ENCODE results near the gene CRYBB1. TPM values are rescaled to one million over a fixed set of nuclear protein-coding genes. Genes with fewer than 3 reads are reported as not detected.

The CRYBB1 gene
- total RNA-seq, 2 donors from 2014 or later, result 0.33 to 1.7 TPM

- H3K4me1 Mint-ChIP-seq, result peaks cover 26% of the 10 kb centered on the region
- H3K27me3 Mint-ChIP-seq (ENCODE audit: insufficient read depth), result peaks cover 39% of the 10 kb centered on the region
- no peaks in the 10 kb centered on the region for H3K9me3 Mint-ChIP-seq
- peak overlapping the region; percentile 67 for H3K27ac Mint-ChIP-seq
- TF ChIP-seq, protein P1, sequence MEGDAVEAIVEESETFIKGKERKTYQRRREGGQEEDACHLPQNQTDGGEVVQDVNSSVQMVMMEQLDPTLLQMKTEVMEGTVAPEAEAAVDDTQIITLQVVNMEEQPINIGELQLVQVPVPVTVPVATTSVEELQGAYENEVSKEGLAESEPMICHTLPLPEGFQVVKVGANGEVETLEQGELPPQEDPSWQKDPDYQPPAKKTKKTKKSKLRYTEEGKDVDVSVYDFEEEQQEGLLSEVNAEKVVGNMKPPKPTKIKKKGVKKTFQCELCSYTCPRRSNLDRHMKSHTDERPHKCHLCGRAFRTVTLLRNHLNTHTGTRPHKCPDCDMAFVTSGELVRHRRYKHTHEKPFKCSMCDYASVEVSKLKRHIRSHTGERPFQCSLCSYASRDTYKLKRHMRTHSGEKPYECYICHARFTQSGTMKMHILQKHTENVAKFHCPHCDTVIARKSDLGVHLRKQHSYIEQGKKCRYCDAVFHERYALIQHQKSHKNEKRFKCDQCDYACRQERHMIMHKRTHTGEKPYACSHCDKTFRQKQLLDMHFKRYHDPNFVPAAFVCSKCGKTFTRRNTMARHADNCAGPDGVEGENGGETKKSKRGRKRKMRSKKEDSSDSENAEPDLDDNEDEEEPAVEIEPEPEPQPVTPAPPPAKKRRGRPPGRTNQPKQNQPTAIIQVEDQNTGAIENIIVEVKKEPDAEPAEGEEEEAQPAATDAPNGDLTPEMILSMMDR (conservative IDR thresholded peaks at IDR 0.05), result no peak
- WGBS, 2 experiments (ENCODE audit: insufficient coverage in 1 of 2, insufficient read length in 1 of 2), result 91 to 94% methylated on average over 5 to 6 of the region's 6 CpGs
- no peaks in the 10 kb centered on the region for H3K9me3 ChIP-seq (ENCODE audit: control insufficient read depth, low read length)
- H3K27me3 ChIP-seq (ENCODE audit: control insufficient read depth, insufficient read depth, low read length, poor library complexity, severe bottlenecking), result peaks cover 34% of the 10 kb centered on the region
- no peak overlapping the region for H3K4me3 Mint-ChIP-seq
- no peak for DNase-seq
- H3K27ac ChIP-seq (ENCODE audit: low read depth, low read length), result peak overlapping the region; percentile 76
- H3K4me3 ChIP-seq (ENCODE audit: low read length), result no peak overlapping the region
- peak overlapping the region; percentile 34 for H3K9ac ChIP-seq (ENCODE audit: extremely low read depth, low read length, poor library complexity, severe bottlenecking)
- H3K36me3 ChIP-seq (ENCODE audit: control insufficient read depth, insufficient read depth, low read length), result no peaks in the 10 kb centered on the region
- peaks cover 11% of the 10 kb centered on the region for H3K4me1 ChIP-seq (ENCODE audit: control insufficient read depth, insufficient read depth, low read length)
- no peaks in the 10 kb centered on the region for H3K36me3 Mint-ChIP-seq (ENCODE audit: low read depth)
These were observed 42.5 kb upstream of the CRYBB1 start for GRCh38 chr22:26660356-26660755.

GRCh38 chr22:26658671-26659478, 41.0 kb upstream of the CRYBB1 start:
- DNase-seq, result peak; percentile 95
- H3K27me3 ChIP-seq (ENCODE audit: control insufficient read depth, insufficient read depth, low read length, poor library complexity, severe bottlenecking), result peaks cover 40% of the 10 kb centered on the region
- peak overlapping the region; percentile 90 for H3K27ac ChIP-seq (ENCODE audit: low read depth, low read length)
- peak overlapping the region; percentile 49 for H3K9ac ChIP-seq (ENCODE audit: extremely low read depth, low read length, poor library complexity, severe bottlenecking)
- TF ChIP-seq, protein P1 (conservative IDR thresholded peaks at IDR 0.05), result no peak
- no peaks in the 10 kb centered on the region for H3K36me3 Mint-ChIP-seq (ENCODE audit: low read depth)
- H3K9me3 ChIP-seq (ENCODE audit: control insufficient read depth, low read length), result no peaks in the 10 kb centered on the region
- H3K27me3 Mint-ChIP-seq (ENCODE audit: insufficient read depth), result peaks cover 47% of the 10 kb centered on the region
- H3K27ac Mint-ChIP-seq, result peak overlapping the region; percentile 90
- WGBS, 2 experiments (ENCODE audit: insufficient coverage in 1 of 2, insufficient read length in 1 of 2), result 8 to 13% methylated on average over 18 to 27 of the region's 27 CpGs
- H3K4me3 ChIP-seq (ENCODE audit: low read length), result peak overlapping the region; percentile 74
- peaks cover 11% of the 10 kb centered on the region for H3K4me1 ChIP-seq (ENCODE audit: control insufficient read depth, insufficient read depth, low read length)
- H3K36me3 ChIP-seq (ENCODE audit: control insufficient read depth, insufficient read depth, low read length), result no peaks in the 10 kb centered on the region
- H3K4me1 Mint-ChIP-seq, result peaks cover 24% of the 10 kb centered on the region
- H3K9me3 Mint-ChIP-seq, result no peaks in the 10 kb centered on the region
- H3K4me3 Mint-ChIP-seq, result peak overlapping the region; percentile 61

- no peaks in the 10 kb centered on the region for H3K36me3 Mint-ChIP-seq (ENCODE audit: low read depth)
- Histone ChIP-seq H3K9ac (ENCODE audit: extremely low read depth, low read length, poor library complexity, severe bottlenecking) (no peak overlapping the region), H3K27me3 (ENCODE audit: control insufficient read depth, insufficient read depth, low read length, poor library complexity, severe bottlenecking) (peaks cover 40% of the 10 kb centered on the region), H3K9me3 (ENCODE audit: control insufficient read depth, low read length) (no peaks in the 10 kb centered on the region), H3K27ac (ENCODE audit: low read depth, low read length) (peak overlapping the region; percentile 90), H3K36me3 (ENCODE audit: control insufficient read depth, insufficient read depth, low read length) (no peaks in the 10 kb centered on the region), H3K4me3 (ENCODE audit: low read length) (peak overlapping the region; percentile 74), H3K4me1 (ENCODE audit: control insufficient read depth, insufficient read depth, low read length) (peaks cover 11% of the 10 kb centered on the region)
- H3K27ac Mint-ChIP-seq, result no peak overlapping the region
- H3K27me3 Mint-ChIP-seq (ENCODE audit: insufficient read depth), result peaks cover 55% of the 10 kb centered on the region
- TF ChIP-seq, protein P1 (conservative IDR thresholded peaks at IDR 0.05), result no peak
- WGBS, 2 experiments (ENCODE audit: insufficient coverage in 1 of 2, insufficient read length in 1 of 2), result 3 to 6% methylated on average over 5 to 11 of the region's 11 CpGs
- peaks cover 24% of the 10 kb centered on the region for H3K4me1 Mint-ChIP-seq
- DNase-seq, result no peak
- peak overlapping the region; percentile 61 for H3K4me3 Mint-ChIP-seq
- H3K9me3 Mint-ChIP-seq, result no peaks in the 10 kb centered on the region
These were observed 40.3 kb upstream of the CRYBB1 start for GRCh38 chr22:26658161-26658560.

All from endodermal cell (in vitro differentiated cells).